KOPT-K1 (cell line): ENCODE measurements around the gene HDLBP.

Source experiments
- H3K27ac ChIP-seq: fragments of 200-600 bp; sonication (generic); 2 replicates; pipeline ENCODE4 v1.5.1; 2016; ENCODE audit warnings: antibody characterized with exemption, mild to moderate bottlenecking, low read depth, low read length; ENCODE audit not compliant: poor library complexity, severe bottlenecking
- H3K36me3 ChIP-seq: fragments of 200-600 bp; sonication (generic); 2 replicates; pipeline ENCODE4 v1.5.1; 2017; ENCODE audit warnings: antibody characterized with exemption, mild to moderate bottlenecking, low read length, moderate library complexity; ENCODE audit not compliant: insufficient read depth
- H3K9me3 ChIP-seq: fragments of 200-600 bp; sonication (generic); 2 replicates; pipeline ENCODE4 v1.5.1; 2017; ENCODE audit warnings: antibody characterized with exemption, low read length, mild to moderate bottlenecking; ENCODE audit not compliant: insufficient read depth, poor library complexity, severe bottlenecking

HDLBP gene

GRCh38 chr2:241228081-241228859 is 87.2 kb downstream of the HDLBP start:
- Histone ChIP-seq H3K27ac (no peak overlapping the region), H3K9me3 (no peaks in the 10 kb centered on the region), H3K36me3 (peaks cover 71% of the 10 kb centered on the region)

GRCh38 chr2:241227594-241227993 is 87.9 kb downstream of the HDLBP start:
- no peak overlapping the region for H3K27ac ChIP-seq
- H3K36me3 ChIP-seq, result peaks cover 64% of the 10 kb centered on the region
- no peaks in the 10 kb centered on the region for H3K9me3 ChIP-seq

- Histone ChIP-seq H3K27ac (no peak overlapping the region), H3K36me3 (peaks cover 58% of the 10 kb centered on the region), H3K9me3 (no peaks in the 10 kb centered on the region)
Measured at GRCh38 chr2:241226723-241227572, 88.5 kb downstream of the HDLBP start.

GRCh38 chr2:241225983-241226382 is 89.5 kb downstream of the HDLBP start:
- H3K36me3 ChIP-seq, result peaks cover 49% of the 10 kb centered on the region
- no peak overlapping the region for H3K27ac ChIP-seq
- H3K9me3 ChIP-seq, result no peaks in the 10 kb centered on the region

- Histone ChIP-seq H3K36me3 (peaks cover 44% of the 10 kb centered on the region), H3K27ac (no peak overlapping the region), H3K9me3 (no peaks in the 10 kb centered on the region)
Measured at GRCh38 chr2:241225545-241225944, 89.9 kb downstream of the HDLBP start.

- Histone ChIP-seq H3K27ac (no peak overlapping the region), H3K36me3 (peaks cover 38% of the 10 kb centered on the region), H3K9me3 (no peaks in the 10 kb centered on the region)
Measured at GRCh38 chr2:241224851-241225438, 90.5 kb downstream of the HDLBP start.

GRCh38 chr2:241224018-241224850 is 91.2 kb downstream of the HDLBP start:
- H3K27ac ChIP-seq, result no peak overlapping the region
- no peaks in the 10 kb centered on the region for H3K9me3 ChIP-seq
- H3K36me3 ChIP-seq, result peaks cover 32% of the 10 kb centered on the region

GRCh38 chr2:241223211-241224017 is 92.1 kb downstream of the HDLBP start:
- Histone ChIP-seq H3K27ac (no peak overlapping the region), H3K9me3 (no peaks in the 10 kb centered on the region), H3K36me3 (peaks cover 23% of the 10 kb centered on the region)

- Histone ChIP-seq H3K9me3 (no peaks in the 10 kb centered on the region), H3K36me3 (no peaks in the 10 kb centered on the region), H3K27ac (no peak overlapping the region)
Measured at GRCh38 chr2:241219856-241220356, 95.6 kb downstream of the HDLBP start.

- H3K9me3 ChIP-seq, result no peaks in the 10 kb centered on the region
- no peaks in the 10 kb centered on the region for H3K36me3 ChIP-seq
- no peak overlapping the region for H3K27ac ChIP-seq
Measured at GRCh38 chr2:241219030-241219382, 96.5 kb downstream of the HDLBP start.

GRCh38 chr2:241218131-241219029 is 97.1 kb downstream of the HDLBP start:
- Histone ChIP-seq H3K27ac (no peak overlapping the region), H3K36me3 (no peaks in the 10 kb centered on the region), H3K9me3 (no peaks in the 10 kb centered on the region)

- H3K27ac ChIP-seq, result no peak overlapping the region
- no peaks in the 10 kb centered on the region for H3K9me3 ChIP-seq
- H3K36me3 ChIP-seq, result no peaks in the 10 kb centered on the region
Measured at GRCh38 chr2:241217320-241218031, 98.0 kb downstream of the HDLBP start.
